Parathyroid adenoma (tissue), 2 donors: Measurements from ENCODE around the gene ATP8B1.

Experiments
- H2AFZ ChIP-seq: fragments of 300-600 bp; sonication (generic); one replicate; pipeline ENCODE4 v1.7.0; 2017; ENCODE audit warnings: antibody characterized with exemption, mild to moderate bottlenecking
- H3K27ac ChIP-seq: fragments of 300-600 bp; sonication (generic); one replicate; pipeline ENCODE4 v1.7.0; 2017
- H3K27me3 ChIP-seq: fragments of 300-600 bp; sonication (generic); one replicate; pipeline ENCODE4 v1.7.0; 2017; ENCODE audit warnings: low read length; ENCODE audit not compliant: control insufficient read depth, insufficient read depth
- H3K36me3 ChIP-seq: fragments of 300-600 bp; sonication (generic); one replicate; pipeline ENCODE4 v1.7.0; 2017; ENCODE audit warnings: low read length; ENCODE audit not compliant: control insufficient read depth, insufficient read depth
- H3K4me1 ChIP-seq: fragments of 300-600 bp; sonication (generic); one replicate; pipeline ENCODE4 v1.7.0; 2017; ENCODE audit warnings: control low read depth
- H3K4me2 ChIP-seq: fragments of 300-600 bp; sonication (generic); one replicate; pipeline ENCODE4 v1.7.0; 2017; ENCODE audit warnings: low read length
- H3K4me3 ChIP-seq: fragments of 300-600 bp; sonication (generic); one replicate; pipeline ENCODE4 v1.7.0; 2017; ENCODE audit warnings: low read depth, low read length
- H3K79me2 ChIP-seq: fragments of 300-600 bp; sonication (generic); one replicate; pipeline ENCODE4 v1.7.0; 2017; ENCODE audit warnings: control low read depth
- H3K9ac ChIP-seq: fragments of 300-600 bp; sonication (generic); one replicate; pipeline ENCODE4 v1.7.0; 2017; ENCODE audit warnings: mild to moderate bottlenecking
- H3K9me3 ChIP-seq: fragments of 300-600 bp; sonication (generic); one replicate; pipeline ENCODE4 v1.7.0; 2017; ENCODE audit warnings: low read length; ENCODE audit not compliant: control insufficient read depth
- TF ChIP-seq, protein P1 (sequence below): fragments of 300-600 bp; sonication (generic); IDR thresholded peaks from one replicate; pipeline ENCODE4 v1.7.0; 2017; ENCODE audit warnings: antibody characterized with exemption, mild to moderate bottlenecking
- donor health status: primary hyperparathyroidism.

ATP8B1 gene

DNA sequence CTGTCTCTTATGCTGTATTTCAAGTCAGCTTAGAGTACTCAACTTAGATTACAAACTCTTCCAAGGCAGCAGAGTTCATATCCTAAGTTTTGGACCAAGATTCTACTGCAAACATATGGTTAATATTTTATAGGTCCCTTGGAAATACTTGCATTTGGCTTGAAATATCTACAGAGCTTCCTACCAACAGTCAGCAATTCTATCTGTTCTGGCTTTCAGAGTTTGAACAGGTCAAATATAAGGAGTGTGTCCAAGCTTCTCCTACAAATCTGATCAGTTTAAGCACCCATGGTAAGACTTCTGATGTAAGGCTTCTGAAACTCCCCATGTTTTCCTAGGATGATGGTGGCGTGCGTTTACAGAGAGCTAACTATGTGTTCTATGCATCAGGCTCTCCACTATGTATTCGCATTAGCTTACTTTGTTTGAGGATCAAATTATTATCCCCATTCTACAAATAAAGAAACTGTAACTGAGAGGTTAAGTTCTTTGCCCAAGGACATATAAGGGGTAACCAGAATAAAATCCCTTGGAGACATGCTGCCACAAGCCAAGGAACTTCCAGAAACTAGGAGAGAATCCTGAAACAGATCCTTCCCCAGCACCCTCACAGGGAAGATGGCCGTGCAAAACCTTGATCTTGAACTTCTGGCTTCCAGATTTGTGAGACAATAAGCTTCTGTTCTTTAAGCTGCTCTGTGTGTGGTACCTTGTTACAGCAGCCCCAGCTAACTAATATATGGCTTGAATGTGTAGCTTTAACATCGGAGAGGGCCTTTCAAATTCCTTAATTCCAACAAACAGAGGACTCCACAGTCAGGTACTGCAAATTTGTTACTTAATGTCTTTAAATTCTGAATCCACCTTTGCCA lies 55.1 kb downstream of the ATP8B1 start:
- no peak overlapping the region for H3K9ac ChIP-seq
- no peak overlapping the region for H2AFZ ChIP-seq
- H3K4me2 ChIP-seq: no peak overlapping the region
- no peak overlapping the region for H3K27ac ChIP-seq
- H3K9me3 ChIP-seq: no peaks in the 10 kb centered on the region
- no peaks in the 10 kb centered on the region for H3K36me3 ChIP-seq
- no peaks in the 10 kb centered on the region for H3K27me3 ChIP-seq
- TF ChIP-seq, protein P1, sequence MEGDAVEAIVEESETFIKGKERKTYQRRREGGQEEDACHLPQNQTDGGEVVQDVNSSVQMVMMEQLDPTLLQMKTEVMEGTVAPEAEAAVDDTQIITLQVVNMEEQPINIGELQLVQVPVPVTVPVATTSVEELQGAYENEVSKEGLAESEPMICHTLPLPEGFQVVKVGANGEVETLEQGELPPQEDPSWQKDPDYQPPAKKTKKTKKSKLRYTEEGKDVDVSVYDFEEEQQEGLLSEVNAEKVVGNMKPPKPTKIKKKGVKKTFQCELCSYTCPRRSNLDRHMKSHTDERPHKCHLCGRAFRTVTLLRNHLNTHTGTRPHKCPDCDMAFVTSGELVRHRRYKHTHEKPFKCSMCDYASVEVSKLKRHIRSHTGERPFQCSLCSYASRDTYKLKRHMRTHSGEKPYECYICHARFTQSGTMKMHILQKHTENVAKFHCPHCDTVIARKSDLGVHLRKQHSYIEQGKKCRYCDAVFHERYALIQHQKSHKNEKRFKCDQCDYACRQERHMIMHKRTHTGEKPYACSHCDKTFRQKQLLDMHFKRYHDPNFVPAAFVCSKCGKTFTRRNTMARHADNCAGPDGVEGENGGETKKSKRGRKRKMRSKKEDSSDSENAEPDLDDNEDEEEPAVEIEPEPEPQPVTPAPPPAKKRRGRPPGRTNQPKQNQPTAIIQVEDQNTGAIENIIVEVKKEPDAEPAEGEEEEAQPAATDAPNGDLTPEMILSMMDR: no peak
- no peak overlapping the region for H3K4me3 ChIP-seq
- H3K4me1 ChIP-seq: peaks cover 4% of the 10 kb centered on the region
- H3K79me2 ChIP-seq: no peaks in the 10 kb centered on the region

DNA sequence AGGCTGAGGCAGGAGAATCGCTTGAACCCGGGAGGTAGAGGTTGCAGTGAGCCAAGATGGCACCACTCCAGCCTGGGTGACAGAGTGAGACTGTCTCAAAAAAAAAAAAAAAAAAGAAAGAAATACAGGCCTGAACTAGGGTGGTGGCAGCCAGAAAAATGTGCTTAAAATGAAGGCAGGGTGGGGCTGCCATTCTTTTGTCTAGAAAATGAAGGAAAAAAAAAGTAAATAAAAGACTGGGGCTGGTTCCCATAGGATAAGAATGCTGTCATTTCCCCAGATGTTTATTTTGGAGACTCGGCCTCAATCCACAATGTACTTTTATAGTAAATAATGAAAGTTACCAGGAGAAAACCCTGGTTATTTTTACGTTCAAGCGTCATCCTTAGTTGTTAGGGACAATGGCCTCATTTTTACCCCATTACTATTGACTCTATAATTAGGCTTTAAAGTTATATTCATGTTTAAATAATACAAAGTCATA lies 58.9 kb downstream of the ATP8B1 start:
- Histone ChIP-seq H3K9ac (no peak overlapping the region), H3K4me2 (no peak overlapping the region), H3K79me2 (peaks cover 12% of the 10 kb centered on the region), H3K4me1 (peaks cover 5% of the 10 kb centered on the region), H3K4me3 (no peak overlapping the region), H3K27me3 (no peaks in the 10 kb centered on the region), H3K27ac (no peak overlapping the region), H3K36me3 (no peaks in the 10 kb centered on the region), H2AFZ (no peak overlapping the region), H3K9me3 (no peaks in the 10 kb centered on the region)
- TF ChIP-seq, protein P1: no peak

DNA sequence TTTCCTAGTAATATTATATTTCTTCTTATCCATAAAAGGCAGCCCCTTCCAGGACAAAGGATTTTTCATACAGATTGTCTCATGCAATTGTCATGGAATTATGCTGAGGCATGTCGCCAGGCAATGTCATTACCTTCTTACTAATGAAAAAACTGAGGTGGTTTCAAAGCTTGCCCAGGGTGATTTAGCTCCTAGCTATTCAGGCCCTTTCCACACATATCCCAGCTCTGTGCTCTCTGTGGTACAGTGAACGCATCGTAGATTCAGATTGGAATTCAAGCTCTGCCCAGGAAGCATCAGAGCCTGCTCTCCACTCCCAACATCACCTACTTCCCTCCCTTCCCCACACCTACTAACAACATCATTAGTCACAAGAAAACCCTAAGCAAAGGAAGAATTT lies 60.1 kb downstream of the ATP8B1 start:
- Histone ChIP-seq H3K27ac (no peak overlapping the region), H3K9me3 (no peaks in the 10 kb centered on the region), H3K79me2 (peaks cover 12% of the 10 kb centered on the region), H3K27me3 (no peaks in the 10 kb centered on the region), H3K4me2 (no peak overlapping the region), H2AFZ (no peak overlapping the region), H3K9ac (no peak overlapping the region), H3K4me1 (peaks cover 5% of the 10 kb centered on the region), H3K4me3 (no peak overlapping the region), H3K36me3 (no peaks in the 10 kb centered on the region)
- TF ChIP-seq, protein P1: no peak

DNA sequence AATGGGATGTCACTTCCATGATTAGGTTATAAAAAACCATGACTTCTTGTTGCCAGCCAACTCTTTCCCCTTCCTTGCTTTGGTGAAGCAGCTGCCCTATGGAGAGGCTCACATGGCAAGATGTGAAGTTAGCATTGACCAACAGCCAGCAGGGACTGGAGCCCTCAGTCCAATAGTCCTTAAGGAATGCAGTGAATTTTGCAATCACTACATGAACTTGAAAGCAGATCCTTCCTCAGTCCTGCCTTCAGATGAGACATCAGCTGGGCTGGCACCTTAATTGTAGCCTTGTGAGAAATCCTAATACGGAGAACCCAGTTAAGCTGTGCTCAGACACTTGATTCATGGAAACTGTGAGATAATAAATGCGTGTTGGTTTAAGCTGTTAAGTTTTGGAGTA lies 61.8 kb downstream of the ATP8B1 start:
- Histone ChIP-seq H3K9ac (no peak overlapping the region), H3K4me3 (no peak overlapping the region), H3K4me2 (no peak overlapping the region), H3K27me3 (no peaks in the 10 kb centered on the region), H3K36me3 (no peaks in the 10 kb centered on the region), H3K9me3 (no peaks in the 10 kb centered on the region), H3K4me1 (peaks cover 5% of the 10 kb centered on the region), H3K27ac (no peak overlapping the region), H3K79me2 (peaks cover 12% of the 10 kb centered on the region), H2AFZ (no peak overlapping the region)
- TF ChIP-seq, protein P1: no peak
